Suppressor macrophage (primary cell): ENCODE results near the gene ALDOB.
"Not testable (repeated sequence)": the region's sequence is repeated elsewhere in the genome, so short reads cannot be mapped to it uniquely, and the experiment has no call there.

Experiments
- DNase-seq, 4 experiments: peaks; one replicate each; pipeline ENCODE4 v3.0.0-alpha.2; 2020 to 2022

Gene ALDOB

DNA sequence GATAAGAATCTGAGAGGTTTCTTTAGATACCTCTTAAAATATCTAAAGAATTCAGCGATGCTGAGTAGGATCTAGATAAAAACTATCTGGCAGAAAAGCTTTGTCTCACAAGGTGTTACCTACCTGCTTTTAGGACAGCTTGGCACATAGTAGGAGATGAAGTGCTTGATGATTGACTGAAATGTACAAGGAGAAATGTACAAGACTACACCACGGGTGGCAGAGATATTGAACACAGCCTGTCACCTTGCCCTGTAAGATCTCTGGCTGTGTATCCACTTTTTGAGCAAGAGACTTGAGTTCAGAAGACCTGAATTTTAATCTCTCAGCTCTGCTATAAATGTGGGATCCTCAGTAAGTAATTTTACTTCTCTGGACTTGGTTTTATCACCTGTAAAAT, 15.7 kb downstream of the ALDOB start:
- no peak for DNase-seq

DNA sequence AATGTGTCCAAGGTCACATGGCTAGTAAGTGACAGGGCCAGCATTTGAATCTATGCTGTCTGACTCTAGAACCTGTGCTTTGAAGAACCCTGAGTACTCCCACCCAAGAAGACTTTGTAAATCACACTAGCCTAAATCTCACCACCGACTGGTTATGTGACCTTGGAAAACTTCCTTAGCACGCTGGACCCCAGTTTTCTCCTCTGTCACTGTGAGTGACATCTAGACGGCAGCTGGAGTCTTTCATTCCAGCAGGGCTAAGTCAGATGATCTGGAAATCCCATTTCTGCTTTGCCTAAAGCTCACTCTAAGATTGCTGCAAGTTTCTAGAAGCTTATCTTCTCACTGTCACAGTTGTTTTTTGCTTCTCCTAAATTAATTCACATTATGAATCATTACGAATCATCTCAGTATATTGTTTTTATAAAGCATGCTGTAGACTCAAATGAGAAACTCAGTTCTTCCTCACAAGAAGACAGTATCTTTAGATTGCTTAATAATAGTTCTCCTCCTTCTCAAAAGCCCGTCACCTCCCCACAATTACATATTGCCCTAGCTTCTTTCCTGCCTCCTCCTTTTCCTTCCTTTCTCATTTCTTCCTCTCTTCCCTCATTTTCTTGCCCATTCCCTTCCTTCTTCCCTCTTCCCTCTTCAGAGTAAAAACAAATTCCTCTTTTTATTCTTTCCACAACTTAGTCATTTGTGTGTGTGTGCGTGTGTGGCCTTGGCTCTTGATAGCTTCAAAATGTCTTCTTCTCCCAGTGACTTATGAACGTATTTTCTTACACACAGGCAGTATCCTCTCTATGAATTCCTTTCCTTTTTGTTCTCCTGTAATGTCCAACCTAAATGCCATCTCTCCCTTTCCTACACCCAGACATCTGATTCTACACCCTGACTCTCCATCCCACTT, 16.8 kb downstream of the ALDOB start:
- no peak for DNase-seq

DNA sequence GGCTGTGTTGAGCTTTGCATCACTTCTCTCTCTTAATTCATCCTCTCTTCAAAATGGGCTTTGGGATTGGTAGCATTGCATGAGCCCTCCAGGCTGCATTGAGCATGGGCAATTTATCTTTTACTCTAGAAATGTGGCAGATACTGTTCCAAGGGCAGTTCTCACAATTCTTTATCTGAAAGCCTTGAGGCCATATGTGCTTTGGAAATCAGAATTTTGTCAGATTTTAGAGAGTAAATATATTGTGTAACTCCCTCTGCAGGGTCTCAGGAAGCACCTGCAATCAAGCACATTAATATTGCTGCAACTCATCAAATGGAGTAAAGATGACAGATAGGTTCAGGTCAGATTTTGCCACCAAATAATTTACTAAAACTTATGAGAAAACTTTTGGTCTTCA, 17.6 kb downstream of the ALDOB start:
- no peak for DNase-seq

DNA sequence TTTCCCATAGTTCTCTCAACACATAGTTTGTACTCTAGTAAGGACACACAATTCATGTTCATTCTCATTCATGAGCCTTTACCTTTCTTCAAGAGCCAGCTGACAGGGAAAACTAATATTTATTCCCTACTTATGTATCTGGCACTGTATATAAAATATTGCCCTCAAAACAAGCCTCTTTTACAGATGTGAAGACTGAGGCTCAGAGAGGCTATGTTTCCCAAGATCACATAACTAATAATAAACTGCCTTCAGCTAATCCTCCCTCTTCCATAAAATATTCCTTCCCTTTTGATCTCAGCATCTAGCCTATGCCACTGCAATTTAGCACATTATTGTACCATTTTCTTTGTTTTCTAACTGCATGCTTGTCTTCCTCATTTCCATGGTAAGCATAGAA, 18.2 kb downstream of the ALDOB start:
- no peak for DNase-seq

DNA sequence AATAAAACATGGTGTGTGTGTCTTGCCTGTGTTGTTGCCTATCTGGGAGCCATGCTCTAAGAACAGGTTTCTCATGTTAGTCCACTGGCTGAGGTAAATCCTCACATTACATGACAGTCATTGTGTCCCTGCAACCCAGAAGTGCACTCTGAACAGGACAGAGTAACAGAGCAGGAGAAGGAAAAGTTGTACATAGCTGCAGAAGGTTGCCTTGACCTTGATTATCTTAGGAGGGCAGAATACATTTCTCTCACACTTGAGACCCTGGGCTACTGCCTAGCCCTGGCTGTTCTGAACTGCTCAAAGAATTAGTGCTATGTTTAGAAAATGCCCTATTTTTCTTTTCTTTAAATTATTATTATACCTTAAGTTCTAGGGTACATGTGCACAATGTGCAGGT, 20.0 kb downstream of the ALDOB start:
- no peak for DNase-seq

DNA sequence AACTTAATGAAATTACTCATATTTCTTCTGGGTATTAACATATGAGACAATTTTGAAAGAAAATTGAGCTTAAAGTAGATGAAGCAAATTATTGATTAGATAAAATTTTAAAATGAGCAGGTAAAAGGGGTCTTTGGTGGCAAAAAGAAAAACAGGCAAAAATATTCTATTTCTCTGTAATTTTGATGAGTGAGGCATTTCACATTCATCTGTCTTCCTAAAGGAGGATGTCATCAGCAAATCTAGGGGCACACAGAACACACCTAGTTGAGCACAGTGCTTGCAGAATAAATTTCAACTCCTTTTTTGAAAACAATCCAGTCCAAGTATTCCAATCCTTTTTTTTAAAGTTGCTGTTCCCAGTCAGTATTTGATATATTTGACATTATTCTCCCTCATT, 20.7 kb downstream of the ALDOB start:
- DNase-seq, result no peak

DNA sequence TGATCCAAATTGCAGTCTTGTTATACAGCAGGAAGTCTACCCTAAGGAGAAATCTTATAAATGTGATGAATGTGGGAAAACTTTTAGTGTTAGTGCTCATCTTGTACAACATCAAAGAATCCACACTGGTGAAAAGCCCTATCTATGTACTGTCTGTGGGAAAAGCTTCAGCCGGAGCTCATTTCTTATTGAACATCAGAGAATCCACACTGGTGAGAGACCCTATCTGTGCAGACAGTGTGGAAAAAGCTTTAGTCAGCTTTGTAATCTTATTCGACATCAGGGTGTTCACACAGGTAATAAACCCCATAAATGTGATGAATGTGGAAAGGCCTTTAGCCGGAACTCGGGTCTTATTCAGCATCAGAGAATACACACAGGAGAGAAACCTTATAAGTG, 26.5 kb downstream of the ALDOB start:
- peak in 1 of 4 experiments; percentile 16 for DNase-seq

DNA sequence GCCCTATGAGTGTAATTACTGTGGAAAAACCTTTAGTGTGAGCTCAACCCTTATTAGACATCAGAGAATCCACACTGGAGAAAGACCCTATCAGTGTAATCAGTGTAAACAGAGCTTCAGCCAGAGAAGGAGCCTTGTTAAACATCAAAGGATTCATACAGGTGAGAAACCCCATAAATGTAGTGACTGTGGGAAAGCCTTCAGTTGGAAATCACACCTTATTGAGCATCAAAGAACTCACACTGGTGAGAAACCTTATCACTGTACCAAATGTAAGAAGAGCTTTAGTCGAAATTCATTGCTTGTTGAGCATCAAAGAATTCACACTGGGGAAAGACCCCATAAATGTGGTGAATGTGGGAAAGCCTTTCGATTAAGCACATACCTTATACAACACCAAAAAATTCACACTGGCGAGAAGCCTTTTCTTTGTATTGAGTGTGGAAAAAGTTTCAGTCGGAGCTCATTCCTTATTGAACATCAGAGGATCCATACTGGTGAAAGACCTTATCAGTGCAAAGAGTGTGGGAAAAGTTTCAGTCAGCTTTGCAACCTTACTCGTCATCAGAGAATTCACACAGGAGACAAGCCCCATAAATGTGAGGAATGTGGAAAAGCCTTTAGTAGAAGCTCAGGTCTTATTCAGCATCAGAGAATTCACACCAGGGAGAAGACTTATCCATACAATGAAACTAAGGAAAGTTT, 27.0 kb downstream of the ALDOB start:
- no peak for DNase-seq

DNA sequence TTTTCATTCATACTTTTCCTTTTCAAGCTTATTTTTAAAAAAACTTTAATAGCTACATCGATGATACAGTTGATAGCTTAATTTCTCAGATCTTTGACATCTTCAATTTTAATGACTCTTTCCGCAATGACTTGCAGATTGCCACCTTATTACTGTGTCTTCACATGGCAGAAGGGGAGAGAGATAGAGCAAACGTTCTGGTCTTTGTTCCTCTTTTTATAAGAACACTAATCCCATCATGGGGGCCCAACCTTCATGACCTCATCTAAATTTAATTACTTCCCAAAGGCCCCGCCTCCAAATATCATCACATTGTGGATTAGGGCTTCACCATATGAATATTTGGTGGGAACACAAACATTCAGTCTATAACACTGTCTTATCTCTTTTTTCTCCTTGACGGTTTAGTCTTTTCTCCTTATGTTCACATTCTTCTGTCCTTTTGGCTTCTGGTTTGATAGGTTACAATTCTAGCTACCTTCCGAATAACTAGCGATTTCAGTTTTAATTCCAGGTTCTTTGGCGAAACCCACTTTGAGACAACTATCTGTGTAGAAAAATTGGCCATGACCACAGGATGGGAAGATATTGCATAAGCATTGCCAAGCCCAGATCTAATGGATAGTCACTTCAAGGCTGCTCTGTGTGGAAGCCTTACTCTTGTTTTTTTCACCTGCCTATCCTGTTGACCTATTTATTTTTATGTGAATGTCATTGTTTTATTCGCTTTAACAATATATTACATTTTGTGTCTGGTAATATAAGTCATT, 31.9 kb downstream of the ALDOB start:
- no peak for DNase-seq

DNA sequence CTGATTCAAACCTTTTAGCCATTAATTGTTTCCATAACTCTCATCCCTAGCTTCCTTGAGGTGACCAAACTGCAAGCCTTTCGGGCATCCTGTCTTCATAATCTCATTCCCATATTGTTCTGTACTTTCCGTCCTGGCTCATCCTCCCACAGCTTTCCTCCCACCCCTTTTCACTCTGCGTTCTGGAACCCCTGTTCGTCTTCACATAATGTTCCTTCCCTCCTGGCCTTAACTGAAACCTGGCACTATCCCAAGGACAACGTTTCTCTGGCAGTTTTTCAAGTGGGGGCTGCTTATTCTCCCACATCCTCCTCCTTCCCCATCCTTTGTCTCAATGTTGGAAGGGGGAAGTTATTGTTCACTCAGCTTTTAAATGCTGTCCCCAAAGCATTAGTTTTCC, 35.5 kb downstream of the ALDOB start:
- DNase-seq, result peak in 3 of 4 experiments; percentile 6 to 19 (median 13)

DNA sequence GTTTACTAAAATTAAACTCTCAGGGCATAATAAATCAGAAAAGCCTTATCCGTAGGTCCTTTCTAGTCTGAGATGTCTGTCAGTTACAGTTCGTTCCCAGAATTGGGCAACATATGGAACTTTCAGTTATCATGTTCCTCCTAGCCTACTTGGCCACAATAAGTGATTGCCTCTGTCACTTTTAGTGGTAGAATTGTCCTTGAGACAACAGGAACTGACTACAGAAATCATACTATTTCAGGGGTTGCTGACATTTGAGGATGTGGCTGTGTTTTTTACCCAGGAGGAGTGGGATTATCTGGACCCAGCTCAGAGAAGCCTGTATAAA, 36.0 kb downstream of the ALDOB start:
- DNase-seq, result peak; percentile 22 to 63 (median 51)

DNA sequence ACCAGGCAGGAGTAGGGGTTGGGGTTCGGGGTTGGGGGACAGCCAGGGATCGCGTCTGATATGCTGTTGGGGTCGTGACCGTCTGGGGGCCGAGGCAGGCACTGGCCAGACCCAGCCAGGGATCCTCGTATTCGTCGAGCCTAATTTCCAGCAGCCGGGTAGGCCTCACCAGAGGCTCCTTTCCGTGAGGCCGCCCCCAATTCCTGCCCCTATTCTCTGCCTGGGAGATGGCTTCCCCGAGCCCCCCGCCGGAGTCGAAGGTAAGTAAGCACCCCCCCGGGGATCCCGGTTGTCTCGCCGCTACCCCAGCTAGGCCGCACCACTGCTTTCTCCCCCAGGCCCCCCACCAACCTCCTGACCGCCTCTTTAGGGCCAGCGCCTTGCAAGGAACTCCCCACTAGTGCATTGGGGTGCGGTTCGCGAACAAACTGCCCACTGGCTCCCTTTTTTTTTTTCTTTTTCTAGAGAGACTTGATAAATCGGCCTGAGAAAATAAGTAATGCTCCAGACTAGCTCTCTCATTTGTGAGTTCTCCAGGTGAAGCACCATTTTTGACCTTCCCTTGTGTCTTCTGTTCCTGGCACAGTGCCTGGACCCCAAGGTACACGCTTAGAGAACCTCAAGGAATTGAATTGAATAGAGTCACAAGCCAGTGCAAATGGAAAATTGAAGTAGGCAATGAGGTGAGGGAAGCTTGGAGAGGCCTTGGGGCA, 36.5 kb downstream of the ALDOB start:
- peak in 1 of 4 experiments; percentile 10 for DNase-seq

DNA sequence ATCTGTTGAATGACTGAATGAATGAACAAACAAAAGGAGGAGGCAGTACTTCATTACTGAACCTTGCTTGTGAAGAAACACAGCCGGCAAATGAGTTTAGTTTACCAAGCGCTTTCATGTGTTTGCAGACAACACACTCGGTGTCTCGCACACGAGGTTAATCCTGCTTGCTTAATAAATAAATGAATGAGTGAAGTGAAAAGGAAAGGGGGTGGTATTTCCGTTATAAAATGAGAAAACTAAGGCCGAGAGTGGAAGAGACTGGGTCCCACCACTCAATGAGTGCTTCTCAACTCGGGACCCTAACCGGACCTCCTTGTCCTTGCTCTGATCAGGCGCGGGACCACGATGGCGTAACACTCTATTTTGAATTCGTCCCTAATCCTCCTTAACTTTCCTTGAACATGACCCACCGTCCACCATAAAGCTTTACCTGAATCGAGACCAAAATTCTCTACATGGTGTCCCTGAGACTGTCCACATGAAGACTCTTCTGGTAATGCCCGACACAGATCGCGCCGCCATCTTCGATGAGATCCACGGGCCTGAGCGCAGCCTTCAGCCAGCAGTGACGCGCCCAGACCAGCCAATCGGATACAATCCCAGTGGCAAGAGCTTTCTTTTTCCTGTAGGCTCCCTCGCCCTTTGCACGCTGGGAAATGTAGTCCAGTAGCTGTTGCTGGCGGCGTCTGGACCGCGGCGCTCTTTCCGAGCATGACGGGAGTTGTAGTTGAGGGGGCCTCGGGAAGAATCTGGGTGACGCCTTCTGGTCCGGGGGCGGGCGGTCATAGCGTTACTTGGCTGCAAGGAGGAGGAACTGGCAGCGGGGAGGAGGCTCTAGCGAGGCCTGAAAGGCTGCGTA, 37.3 kb downstream of the ALDOB start, which contains the start of the genes MRPL50 and ZNF189:
TSS of gene MRPL50 (minus strand) at position 551 of the 862 bp plus-strand sequence. CDS start at position 525, 26 bp downstream.
TSS of gene ZNF189 (plus strand) at position 784 of the 862 bp plus-strand sequence. CDS start 306 bp downstream, outside the sequence.
- peak; percentile 98 to 99 (median 99) for DNase-seq

DNA sequence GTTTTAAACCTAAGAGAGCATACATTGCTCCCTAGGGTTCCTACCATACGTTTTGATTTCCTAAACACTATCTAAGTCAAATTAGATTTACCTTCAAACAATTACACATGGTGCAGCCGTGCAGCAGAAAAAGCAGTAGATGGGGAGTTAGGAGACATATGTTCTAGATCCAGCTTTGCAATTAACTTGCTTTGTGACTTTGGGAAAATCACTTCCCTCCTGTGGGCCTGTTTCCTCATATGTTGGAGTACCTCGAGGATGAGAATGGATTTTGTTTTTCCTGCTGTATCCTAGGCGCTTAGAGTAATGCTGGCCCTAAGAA, 37.9 kb downstream of the ALDOB start:
- DNase-seq, result peak; percentile 11 to 29 (median 22)

DNA sequence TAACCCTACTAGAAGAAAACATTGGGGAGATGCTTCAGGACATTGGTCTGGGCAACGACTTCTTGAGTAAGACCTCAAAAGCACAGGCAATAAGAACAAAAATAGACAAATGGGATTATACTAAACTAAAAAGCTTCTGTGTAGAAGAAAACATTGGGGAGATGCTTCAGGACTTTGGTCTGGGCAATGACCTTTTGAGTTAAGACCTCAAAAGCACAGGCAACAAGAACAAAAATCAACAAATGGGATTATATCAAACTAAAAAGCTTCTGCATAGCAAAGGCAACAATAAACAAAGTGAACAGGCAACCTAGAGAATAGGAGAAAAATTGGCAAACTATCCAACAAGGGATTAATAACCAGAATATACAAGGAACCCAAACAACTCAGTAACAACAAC, 40.9 kb downstream of the ALDOB start:
- no peak for DNase-seq

DNA sequence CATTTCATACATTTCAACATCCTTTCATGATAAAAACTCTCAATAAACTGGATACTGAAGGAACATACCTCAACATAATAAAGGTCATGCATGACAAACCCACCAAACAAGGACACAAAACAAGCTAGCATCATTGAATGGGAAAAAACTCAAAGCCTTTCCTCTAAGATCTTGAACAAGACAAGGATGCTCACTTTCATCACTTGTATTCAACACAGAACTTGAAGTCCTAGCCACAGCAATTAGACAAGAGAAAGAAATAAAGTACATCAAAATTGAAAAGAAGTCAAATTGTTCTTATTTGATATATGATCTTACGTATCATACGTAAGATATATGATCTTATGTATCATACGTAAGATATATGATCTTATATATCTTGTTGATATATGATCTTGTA, 42.4 kb downstream of the ALDOB start:
- no peak for DNase-seq

DNA sequence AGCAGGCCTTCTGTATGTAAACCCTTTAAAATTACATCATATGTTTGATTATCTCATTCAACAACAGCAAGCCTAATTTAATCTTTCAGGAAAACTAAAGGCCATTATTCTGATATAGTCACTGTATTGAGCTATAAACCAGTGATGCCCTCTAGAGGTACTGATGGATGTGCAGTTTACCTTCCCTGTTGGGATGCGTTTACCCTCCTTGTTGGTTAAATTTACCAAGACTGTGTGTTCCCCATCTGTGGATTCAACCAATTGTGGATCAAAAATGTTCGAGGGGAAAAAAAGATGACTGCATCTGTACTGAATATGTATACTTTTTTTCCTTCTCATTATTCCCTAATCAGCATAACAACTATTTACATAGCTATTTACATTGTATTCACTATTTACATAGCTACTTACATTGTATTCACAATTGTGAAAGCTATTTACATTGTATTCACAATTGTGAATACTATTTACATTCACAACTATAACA, 47.0 kb downstream of the ALDOB start:
- no peak for DNase-seq

DNA sequence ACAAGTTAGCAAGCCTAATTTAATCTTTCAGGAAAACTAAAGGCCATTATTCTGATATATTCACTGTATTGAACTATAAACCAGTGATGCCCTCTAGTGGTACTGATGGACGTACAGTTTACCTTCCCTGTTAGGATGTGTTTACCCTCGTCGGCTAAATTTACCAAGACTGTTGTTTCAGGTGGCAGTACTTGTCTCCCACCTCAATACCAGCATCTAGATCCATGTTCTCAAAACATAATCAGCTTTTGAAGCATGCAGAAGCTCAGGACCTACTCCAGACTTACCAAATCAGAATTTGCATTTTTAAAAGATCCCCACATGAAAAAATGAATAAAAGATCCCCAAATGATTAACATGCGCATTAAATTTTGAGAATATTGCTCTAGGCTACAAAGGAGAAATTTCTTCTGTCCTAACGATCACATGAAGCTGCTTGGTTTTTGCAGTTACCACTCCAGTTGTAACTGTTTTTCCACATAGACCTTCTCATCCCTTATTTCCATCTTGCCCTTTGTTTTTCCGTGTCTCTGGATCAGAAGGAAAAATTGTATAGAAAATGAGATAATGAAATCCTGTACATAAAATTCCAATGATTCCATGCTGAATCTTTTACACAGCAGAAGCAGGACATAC, 47.6 kb downstream of the ALDOB start:
- DNase-seq, result peak; percentile 8 to 44 (median 20)

DNA sequence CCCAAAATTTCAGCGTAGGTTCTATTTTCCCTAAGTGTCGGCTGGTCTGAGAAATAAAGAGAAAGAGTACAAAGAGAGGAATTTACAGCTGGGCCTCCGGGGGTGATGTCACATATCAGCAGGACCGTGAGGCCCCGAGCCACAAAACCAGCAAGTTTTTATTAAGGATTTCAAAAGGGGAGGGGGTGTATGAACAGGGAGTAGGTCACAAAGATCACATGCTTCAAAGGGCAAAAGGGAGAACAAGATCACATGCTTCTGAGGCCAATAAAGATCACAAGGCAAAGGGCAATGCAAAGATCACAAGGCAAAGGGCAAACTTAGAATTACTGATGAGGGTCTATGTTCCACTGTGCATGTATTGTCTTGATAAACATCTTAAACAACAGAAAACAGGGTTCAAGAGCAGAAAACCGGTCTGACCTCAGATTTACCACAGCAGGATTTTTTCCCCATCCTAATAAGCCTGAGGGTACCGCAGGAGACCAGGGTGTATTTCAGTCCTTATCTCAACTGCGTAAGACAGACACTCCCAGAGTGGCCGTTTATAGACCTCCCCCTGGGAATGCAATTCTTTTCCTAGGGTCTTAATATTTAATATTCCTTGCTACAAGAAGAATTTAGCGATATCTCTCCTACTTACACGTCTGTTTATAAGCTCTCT, 50.6 kb downstream of the ALDOB start, which contains the start of gene BAAT:
TSS of gene BAAT (minus strand) at position 134 of the 664 bp plus-strand sequence. CDS start 13,602 bp downstream, outside the sequence.
- DNase-seq, result not testable (repeated sequence)

DNA sequence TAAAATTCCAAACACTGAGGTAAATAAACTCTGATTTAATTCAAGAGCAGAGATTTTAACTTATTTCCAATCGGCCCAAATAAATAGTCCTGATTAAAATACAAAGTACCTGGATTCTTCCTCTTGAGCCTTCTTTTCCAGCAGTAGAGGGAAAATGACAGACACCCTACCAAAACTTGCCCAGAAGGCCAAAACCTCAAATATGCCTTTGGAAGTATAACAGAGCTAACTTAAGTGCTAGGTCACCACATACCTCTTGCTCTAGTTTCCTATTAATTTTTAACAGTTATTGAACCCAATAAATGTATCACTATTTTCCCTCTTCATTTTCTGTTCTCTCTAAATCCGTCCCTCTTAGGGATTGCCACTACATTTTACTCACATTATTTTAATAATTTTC, 52.2 kb downstream of the ALDOB start:
- DNase-seq, result no peak
